DOHH2 (cell line): ENCODE results near the gene MAMDC2.

Experiments used
- H3F3A ChIP-seq: fragments of 200-600 bp; sonication (generic), shearing (Covaris generic); 2 replicates; pipeline ENCODE4 v1.6.0; 2016; ENCODE audit warnings: antibody characterized with exemption, mild to moderate bottlenecking; ENCODE audit not compliant: control insufficient read depth, insufficient read depth
- H3K27ac ChIP-seq: fragments of 200-600 bp; sonication (generic); 2 replicates; pipeline ENCODE4 v1.5.1; 2014; ENCODE audit warnings: low read depth, mild to moderate bottlenecking, low read length, moderate library complexity
- H3K27me3 ChIP-seq: fragments of 200-600 bp; sonication (generic); 2 replicates; pipeline ENCODE4 v1.6.1; 2014; ENCODE audit warnings: mild to moderate bottlenecking, low read length, mixed read lengths; ENCODE audit not compliant: control insufficient read depth
- H3K36me3 ChIP-seq: fragments of 200-600 bp; sonication (generic); 2 replicates; pipeline ENCODE4 v1.6.1; 2014; ENCODE audit warnings: mild to moderate bottlenecking, low read length, moderate library complexity, mixed read lengths; ENCODE audit not compliant: control insufficient read depth
- H3K4me1 ChIP-seq: fragments of 200-600 bp; sonication (generic); 2 replicates; pipeline ENCODE4 v1.6.1; 2014; ENCODE audit warnings: mild to moderate bottlenecking, low read length, mixed read lengths; ENCODE audit not compliant: control insufficient read depth
- H3K4me2 ChIP-seq: fragments of 200-600 bp; sonication (generic); 2 replicates; pipeline ENCODE4 v1.6.0; 2014; ENCODE audit warnings: mild to moderate bottlenecking, low read length, moderate library complexity
- H3K4me3 ChIP-seq: fragments of 200-600 bp; sonication (generic); 2 replicates; pipeline ENCODE4 v1.5.1; 2014; ENCODE audit warnings: mild to moderate bottlenecking, low read length, mixed read lengths
- H3K79me2 ChIP-seq: fragments of 200-600 bp; sonication (generic); 2 replicates; pipeline ENCODE4 v1.6.1; 2014; ENCODE audit warnings: mild to moderate bottlenecking, low read length, mixed read lengths; ENCODE audit not compliant: control insufficient read depth
- H3K9me2 ChIP-seq: fragments of 200-600 bp; sonication (generic); replicated peaks from 2 replicates; pipeline ENCODE4 v1.6.1; 2014; ENCODE audit warnings: mild to moderate bottlenecking, low read length, mixed read lengths; ENCODE audit not compliant: control insufficient read depth
- H3K9me3 ChIP-seq: fragments of 200-600 bp; sonication (generic); 2 replicates; pipeline ENCODE4 v1.6.1; 2014; ENCODE audit warnings: antibody characterized with exemption, low read length, mixed read lengths; ENCODE audit not compliant: control insufficient read depth, insufficient read depth
- H4K20me1 ChIP-seq: fragments of 200-600 bp; sonication (generic); 2 replicates; pipeline ENCODE4 v1.6.0; 2014; ENCODE audit warnings: low read depth, mild to moderate bottlenecking, antibody characterized with exemption, low read length, moderate library complexity; ENCODE audit not compliant: control insufficient read depth, insufficient read depth
- CTCF ChIP-seq: fragments of 200-600 bp; sonication (generic); IDR thresholded peaks from one replicate; pipeline ENCODE4 v1.5.1; 2014; ENCODE audit warnings: antibody characterized with exemption, mild to moderate bottlenecking, low read depth, low read length; ENCODE audit not compliant: poor library complexity, severe bottlenecking
- EZH2phosphoT487 ChIP-seq: fragments of 200-600 bp; sonication (generic); IDR thresholded peaks from 2 replicates; pipeline ENCODE4 v1.6.1; 2017; ENCODE audit warnings: borderline replicate concordance, mild to moderate bottlenecking, antibody characterized with exemption, low read length, moderate library complexity, mixed read lengths

MAMDC2 gene

GRCh38 chr9:70147196-70147595 lies 103.5 kb downstream of the MAMDC2 start:
- Histone ChIP-seq H3K36me3 (no peaks in the 10 kb centered on the region), H3K4me1 (no peaks in the 10 kb centered on the region), H3K79me2 (no peaks in the 10 kb centered on the region), H3K4me2 (no peak overlapping the region), H3K27me3 (no peaks in the 10 kb centered on the region; the same call in 1 of the 2 replicates), H3F3A (no peaks in the 10 kb centered on the region), H4K20me1 (no peaks in the 10 kb centered on the region), H3K27ac (no peak overlapping the region), H3K4me3 (no peak overlapping the region), H3K9me3 (no peaks in the 10 kb centered on the region), H3K9me2 (no peaks in the 10 kb centered on the region)
- TF ChIP-seq EZH2phosphoT487, result no peak
- TF ChIP-seq CTCF, result no peak

- no peaks in the 10 kb centered on the region for H3K36me3 ChIP-seq
- TF ChIP-seq EZH2phosphoT487, result no peak
- no peak for TF ChIP-seq CTCF
- H3K9me2 ChIP-seq, result no peaks in the 10 kb centered on the region
- no peak overlapping the region for H3K4me2 ChIP-seq
- H4K20me1 ChIP-seq, result no peaks in the 10 kb centered on the region
- H3F3A ChIP-seq, result no peaks in the 10 kb centered on the region
- H3K27ac ChIP-seq, result no peak overlapping the region
- H3K27me3 ChIP-seq, result no peaks in the 10 kb centered on the region; the same call in 1 of the 2 replicates
- no peaks in the 10 kb centered on the region for H3K79me2 ChIP-seq
- H3K9me3 ChIP-seq, result no peaks in the 10 kb centered on the region
- no peaks in the 10 kb centered on the region for H3K4me1 ChIP-seq
- no peak overlapping the region for H3K4me3 ChIP-seq
These were observed 104.0 kb downstream of the MAMDC2 start for GRCh38 chr9:70147651-70148050.

- Histone ChIP-seq H3K4me2 (no peak overlapping the region), H3K36me3 (no peaks in the 10 kb centered on the region), H3K27me3 (peaks cover 3% of the 10 kb centered on the region; the same call in 1 of the 2 replicates), H3K9me3 (no peaks in the 10 kb centered on the region), H3K79me2 (no peaks in the 10 kb centered on the region), H3K4me3 (no peak overlapping the region), H3K4me1 (no peaks in the 10 kb centered on the region), H3K27ac (no peak overlapping the region), H4K20me1 (no peaks in the 10 kb centered on the region), H3K9me2 (no peaks in the 10 kb centered on the region), H3F3A (no peaks in the 10 kb centered on the region)
- TF ChIP-seq CTCF, result no peak
- no peak for TF ChIP-seq EZH2phosphoT487
These were observed 108.7 kb downstream of the MAMDC2 start for GRCh38 chr9:70152350-70152749.
